ENCODE measurements around the gene AJM1.

GRCh38 chr9:136857166-136857565, 14.9 kb downstream of the AJM1 start:
- TF ChIP-seq CTCF (IDR thresholded peaks at IDR 0.05; ENCODE audit: poor library complexity, severe bottlenecking) (no peak), RAD21 (conservative IDR thresholded peaks at IDR 0.05) (no peak), REST (IDR thresholded peaks at IDR 0.05; ENCODE audit: borderline replicate concordance) (no peak), SMC3 (conservative IDR thresholded peaks at IDR 0.05; ENCODE audit: poor library complexity) (no peak), EP300 (conservative IDR thresholded peaks at IDR 0.05; ENCODE audit: poor library complexity, severe bottlenecking) (no peak), TAF1 (IDR thresholded peaks at IDR 0.05; ENCODE audit: low read depth) (no peak), EZH2 (IDR thresholded peaks at IDR 0.05; ENCODE audit: borderline replicate concordance, insufficient read depth, low read length, poor library complexity, severe bottlenecking) (no peak)
